Astrocyte (in vitro differentiated cells and primary cell): ENCODE measurements around the gene AIP. TPM values are rescaled to one million over a fixed set of nuclear protein-coding genes. Genes with fewer than 3 reads are reported as not detected.

Experiments used
- DNase-seq: peaks from one replicate; pipeline ENCODE4 v3.0.0-alpha.2; 2010; ENCODE audit warnings: low read depth
- FAIRE-seq: peaks from 2 replicates; lab custom pipeline; 2011; peaks lifted over from hg19 to GRCh38; lab: Jason Lieb, UNC
- H2AFZ ChIP-seq: 2 replicates; pipeline ENCODE4 v1.6.0; 2012; ENCODE audit warnings: low read depth, low read length, inconsistent platforms
- H3K27ac ChIP-seq: 2 replicates; pipeline ENCODE4 v1.5.1; 2011; ENCODE audit warnings: low read depth, low read length, inconsistent platforms
- H3K27me3 ChIP-seq: 2 replicates; pipeline ENCODE4 v1.6.0; 2011; ENCODE audit warnings: low read length, inconsistent platforms; ENCODE audit not compliant: insufficient read depth
- H3K36me3 ChIP-seq: 2 replicates; pipeline ENCODE4 v1.5.1; 2011; ENCODE audit warnings: low read length, inconsistent platforms; ENCODE audit not compliant: insufficient read depth
- H3K4me1 ChIP-seq: 2 replicates; pipeline ENCODE4 v1.5.1; 2011; ENCODE audit warnings: low read length, inconsistent platforms; ENCODE audit not compliant: insufficient read depth
- H3K4me2 ChIP-seq: 2 replicates; pipeline ENCODE4 v1.6.0; 2012; ENCODE audit warnings: low read length, inconsistent platforms
- H3K4me3 ChIP-seq: 2 replicates; pipeline ENCODE4 v1.5.1; 2011; ENCODE audit warnings: low read depth, mild to moderate bottlenecking, low read length, inconsistent platforms; ENCODE audit not compliant: insufficient read depth
- H3K79me2 ChIP-seq: 2 replicates; pipeline ENCODE4 v1.6.0; 2012; ENCODE audit warnings: mild to moderate bottlenecking, low read length, inconsistent platforms; ENCODE audit not compliant: insufficient read depth
- H3K9ac ChIP-seq: 2 replicates; pipeline ENCODE4 v1.6.0; 2012; ENCODE audit warnings: mild to moderate bottlenecking, low read length, inconsistent platforms
- H3K9me3 ChIP-seq: 2 replicates; pipeline ENCODE4 v1.5.1; 2012; ENCODE audit warnings: low read depth, mild to moderate bottlenecking, low read length, inconsistent platforms; ENCODE audit not compliant: insufficient read depth
- H4K20me1 ChIP-seq: 2 replicates; pipeline ENCODE4 v1.6.0; 2012; ENCODE audit warnings: low read length, inconsistent platforms; ENCODE audit not compliant: insufficient read depth
- H3K27ac Mint-ChIP-seq: one replicate; pipeline ENCODE4 v1.8.0; 2021; ENCODE audit warnings: mild to moderate bottlenecking, mixed read lengths; ENCODE audit not compliant: unreplicated experiment
- H3K27me3 Mint-ChIP-seq: one replicate; pipeline ENCODE4 v1.8.0; 2021; ENCODE audit warnings: low read depth, mixed read lengths; ENCODE audit not compliant: unreplicated experiment
- H3K36me3 Mint-ChIP-seq: one replicate; pipeline ENCODE4 v1.8.0; 2021; ENCODE audit warnings: low read depth, mixed read lengths; ENCODE audit not compliant: unreplicated experiment
- H3K4me1 Mint-ChIP-seq: one replicate; pipeline ENCODE4 v1.8.0; 2021; ENCODE audit warnings: low read depth, mixed read lengths; ENCODE audit not compliant: unreplicated experiment
- H3K4me3 Mint-ChIP-seq: one replicate; pipeline ENCODE4 v1.8.0; 2021; ENCODE audit warnings: mild to moderate bottlenecking, moderate library complexity, mixed read lengths; ENCODE audit not compliant: unreplicated experiment
- H3K9me3 Mint-ChIP-seq: one replicate; pipeline ENCODE4 v1.8.0; 2021; ENCODE audit warnings: mild to moderate bottlenecking, mixed read lengths; ENCODE audit not compliant: unreplicated experiment
- EZH2 ChIP-seq: IDR thresholded peaks from 2 replicates; pipeline ENCODE4 v1.6.1; 2012; ENCODE audit warnings: mild to moderate bottlenecking, low read length, inconsistent platforms; ENCODE audit not compliant: insufficient read depth
- total RNA-seq: library from RNA; stranded (reverse); gene quantifications from 2 replicates; pipeline ENCODE4 v1.2.1, GENCODE V29; 2021
- TF ChIP-seq, protein P1 (sequence below): IDR thresholded peaks from 2 replicates; pipeline ENCODE4 v1.5.1; 2011; ENCODE audit warnings: low read depth, mild to moderate bottlenecking, inconsistent platforms, low read length, moderate library complexity; ENCODE audit not compliant: insufficient read depth

The AIP gene
- total RNA-seq, 1 donor from 2014 or later, result 43.6 TPM

DNA sequence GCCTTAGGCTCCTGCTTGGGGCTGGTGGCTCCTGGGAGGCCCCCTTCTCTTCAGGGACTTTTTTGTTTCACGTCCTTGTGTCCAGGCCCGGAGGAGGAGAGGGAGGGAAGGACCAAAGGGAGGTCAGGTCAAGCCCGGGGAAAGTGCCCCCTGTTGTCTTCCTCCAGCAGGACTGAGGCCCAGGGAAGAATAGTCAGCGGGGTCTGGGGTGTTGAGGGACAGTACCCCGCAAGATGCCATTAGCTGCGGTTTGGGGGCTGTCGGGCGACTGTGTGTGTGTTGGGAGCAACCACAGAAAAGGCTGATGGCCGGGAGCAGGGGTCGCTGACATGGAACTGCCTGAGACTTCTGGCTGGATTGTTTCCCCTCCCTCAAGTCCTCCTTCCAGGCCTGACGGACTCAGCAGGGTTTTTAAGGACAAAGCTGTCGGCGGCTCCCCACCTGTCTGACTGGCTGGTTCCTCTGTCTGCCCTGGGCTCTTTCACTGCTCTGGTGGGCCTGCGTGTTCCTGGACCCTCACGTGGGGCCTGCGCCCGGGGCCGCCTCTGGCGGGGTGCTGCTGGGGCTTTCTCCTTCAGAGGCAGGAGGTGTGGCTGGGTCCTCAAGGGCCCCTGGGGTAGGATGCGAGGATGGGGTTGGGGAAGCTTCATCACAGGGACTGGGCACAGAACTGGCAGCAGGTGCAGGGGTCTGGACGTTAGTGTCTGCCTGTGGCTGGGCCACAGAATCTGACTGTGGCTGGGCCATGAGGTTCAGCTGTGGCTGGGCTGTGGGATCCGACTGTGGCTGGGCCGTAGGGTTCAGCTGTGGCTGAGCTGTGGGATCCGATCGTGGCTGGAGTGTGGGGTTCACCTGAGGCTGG lies 31.8 kb upstream of the AIP start:
- Mint-ChIP-seq H3K27ac (peak overlapping the region; percentile 66), H3K36me3 (peaks cover 3% of the 10 kb centered on the region), H3K9me3 (no peaks in the 10 kb centered on the region), H3K27me3 (peaks cover 11% of the 10 kb centered on the region), H3K4me3 (no peak overlapping the region), H3K4me1 (no peaks in the 10 kb centered on the region)
- no peak overlapping the region for H3K4me2 ChIP-seq
- no peaks in the 10 kb centered on the region for H3K36me3 ChIP-seq
- H3K9me3 ChIP-seq, result no peaks in the 10 kb centered on the region
- no peaks in the 10 kb centered on the region for H3K79me2 ChIP-seq
- H2AFZ ChIP-seq, result no peak overlapping the region
- DNase-seq, result no peak
- H3K4me1 ChIP-seq, result no peaks in the 10 kb centered on the region
- no peak overlapping the region for H3K9ac ChIP-seq
- H4K20me1 ChIP-seq, result no peaks in the 10 kb centered on the region
- FAIRE-seq, result no peak
- no peak overlapping the region for H3K27ac ChIP-seq
- no peak for TF ChIP-seq EZH2
- TF ChIP-seq, protein P1, sequence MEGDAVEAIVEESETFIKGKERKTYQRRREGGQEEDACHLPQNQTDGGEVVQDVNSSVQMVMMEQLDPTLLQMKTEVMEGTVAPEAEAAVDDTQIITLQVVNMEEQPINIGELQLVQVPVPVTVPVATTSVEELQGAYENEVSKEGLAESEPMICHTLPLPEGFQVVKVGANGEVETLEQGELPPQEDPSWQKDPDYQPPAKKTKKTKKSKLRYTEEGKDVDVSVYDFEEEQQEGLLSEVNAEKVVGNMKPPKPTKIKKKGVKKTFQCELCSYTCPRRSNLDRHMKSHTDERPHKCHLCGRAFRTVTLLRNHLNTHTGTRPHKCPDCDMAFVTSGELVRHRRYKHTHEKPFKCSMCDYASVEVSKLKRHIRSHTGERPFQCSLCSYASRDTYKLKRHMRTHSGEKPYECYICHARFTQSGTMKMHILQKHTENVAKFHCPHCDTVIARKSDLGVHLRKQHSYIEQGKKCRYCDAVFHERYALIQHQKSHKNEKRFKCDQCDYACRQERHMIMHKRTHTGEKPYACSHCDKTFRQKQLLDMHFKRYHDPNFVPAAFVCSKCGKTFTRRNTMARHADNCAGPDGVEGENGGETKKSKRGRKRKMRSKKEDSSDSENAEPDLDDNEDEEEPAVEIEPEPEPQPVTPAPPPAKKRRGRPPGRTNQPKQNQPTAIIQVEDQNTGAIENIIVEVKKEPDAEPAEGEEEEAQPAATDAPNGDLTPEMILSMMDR, result no peak
- H3K27me3 ChIP-seq, result no peaks in the 10 kb centered on the region
- H3K4me3 ChIP-seq, result no peak overlapping the region

DNA sequence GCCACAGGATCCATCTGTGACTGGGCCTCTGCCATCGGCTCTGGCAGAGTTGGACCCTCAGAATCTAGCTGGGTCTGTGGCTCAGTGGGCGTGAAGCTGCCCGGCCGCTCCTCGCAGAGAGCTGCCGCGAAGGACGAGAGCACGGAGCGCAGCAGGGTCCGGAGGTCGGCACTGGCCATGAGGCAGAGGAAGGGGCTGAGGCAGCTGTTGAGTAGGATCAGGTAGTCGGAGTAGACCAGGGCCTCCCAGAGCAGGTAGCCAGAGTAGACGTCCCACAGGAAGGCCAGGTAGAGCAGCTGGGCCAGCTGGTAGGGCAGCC lies 31.2 kb upstream of the AIP start:
- peaks cover 3% of the 10 kb centered on the region for H3K36me3 Mint-ChIP-seq
- FAIRE-seq (no peak), DNase-seq (no peak)
- no peak overlapping the region for H3K4me3 Mint-ChIP-seq
- Histone ChIP-seq H3K4me1 (no peaks in the 10 kb centered on the region), H3K27ac (no peak overlapping the region), H2AFZ (no peak overlapping the region), H3K79me2 (no peaks in the 10 kb centered on the region), H3K9me3 (no peaks in the 10 kb centered on the region), H3K4me2 (no peak overlapping the region), H4K20me1 (no peaks in the 10 kb centered on the region), H3K4me3 (no peak overlapping the region), H3K36me3 (no peaks in the 10 kb centered on the region), H3K9ac (no peak overlapping the region), H3K27me3 (no peaks in the 10 kb centered on the region)
- no peaks in the 10 kb centered on the region for H3K4me1 Mint-ChIP-seq
- H3K9me3 Mint-ChIP-seq, result no peaks in the 10 kb centered on the region
- H3K27me3 Mint-ChIP-seq, result peaks cover 10% of the 10 kb centered on the region
- peak overlapping the region; percentile 66 for H3K27ac Mint-ChIP-seq
- TF ChIP-seq, protein P1, result no peak
- TF ChIP-seq EZH2, result no peak
